ENCODE measurements around the gene KCNMA1.
A peak's percentile ranks its signal among the peaks of the same experiment; 100 is the strongest.

KCNMA1 gene

GRCh38 chr10:77283326-77283725, 354.3 kb downstream of the KCNMA1 start:
- H3K27me3 ChIP-seq (ENCODE audit: control insufficient read depth in 1 of 2, insufficient read depth in 1 of 2, low read length in 2 of 2), result no peaks in the 10 kb centered on the region
- no peak overlapping the region for H3K9ac ChIP-seq (ENCODE audit: low read length)
- H2BK12ac ChIP-seq (ENCODE audit: low read length in 2 of 2), result no peak overlapping the region
- H3K4me3 ChIP-seq (ENCODE audit: insufficient read depth in 1 of 2, low read depth in 1 of 2, low read length in 2 of 2), result no peak overlapping the region
- no peak overlapping the region for H3K27ac ChIP-seq (ENCODE audit: low read length, poor library complexity, severe bottlenecking)
- peak; percentile 17 for DNase-seq
- no peaks in the 10 kb centered on the region for H3K9me3 ChIP-seq (ENCODE audit: control insufficient read depth, low read length)
- no peak overlapping the region for H2BK5ac ChIP-seq (ENCODE audit: low read depth, low read length, poor library complexity, severe bottlenecking)
- H4K8ac ChIP-seq (ENCODE audit: low read length), result peak overlapping the region; percentile 56
- no peak overlapping the region for H3K23ac ChIP-seq (ENCODE audit: low read length in 2 of 2)
- H3K4me2 ChIP-seq (ENCODE audit: low read length, poor library complexity, severe bottlenecking), result no peak overlapping the region
- H4K91ac ChIP-seq (ENCODE audit: low read length), result no peak overlapping the region
- H2AK5ac ChIP-seq (ENCODE audit: low read length, severe bottlenecking), result peak overlapping the region; percentile 54
- no peak overlapping the region for H3K14ac ChIP-seq (ENCODE audit: low read length in 2 of 2)
- H3K4me1 ChIP-seq (ENCODE audit: control insufficient read depth, insufficient read depth, low read depth, low read length), result peaks cover 4% of the 10 kb centered on the region
- H2BK15ac ChIP-seq (ENCODE audit: low read depth, poor library complexity, severe bottlenecking), result no peak overlapping the region
- no peak overlapping the region for H2BK120ac ChIP-seq (ENCODE audit: low read depth, low read length)
- H3K18ac ChIP-seq (ENCODE audit: low read depth in 1 of 2, low read length in 2 of 2), result peak overlapping the region in 1 of 2 experiments; percentile 63
- H3K4ac ChIP-seq (ENCODE audit: low read depth in 1 of 2, low read length in 2 of 2), result no peak overlapping the region
- 41% methylated on average over 2 of the region's 3 CpGs for WGBS
- peaks cover 4% of the 10 kb centered on the region for H3K79me1 ChIP-seq (replicated peaks; ENCODE audit: low read length, poor library complexity, severe bottlenecking)
- H2AFZ ChIP-seq (ENCODE audit: low read depth, low read length), result no peak overlapping the region
- H3K36me3 ChIP-seq (ENCODE audit: control insufficient read depth in 1 of 2, insufficient read depth in 2 of 2, low read depth in 1 of 2, low read length in 2 of 2), result no peaks in the 10 kb centered on the region

- Histone ChIP-seq H3K4me1 (ENCODE audit: control insufficient read depth, insufficient read depth, low read depth, low read length) (peaks cover under 1% of the 10 kb centered on the region), H2BK5ac (ENCODE audit: low read depth, low read length, poor library complexity, severe bottlenecking) (no peak overlapping the region), H2AFZ (ENCODE audit: low read depth, low read length) (no peak overlapping the region), H3K27me3 (ENCODE audit: control insufficient read depth in 1 of 2, insufficient read depth in 1 of 2, low read length in 2 of 2) (no peaks in the 10 kb centered on the region), H2BK12ac (ENCODE audit: low read length in 2 of 2) (peak overlapping the region in 1 of 2 experiments; percentile 35), H2AK5ac (ENCODE audit: low read length, severe bottlenecking) (no peak overlapping the region), H3K4ac (ENCODE audit: low read depth in 1 of 2, low read length in 2 of 2) (no peak overlapping the region), H3K9me3 (ENCODE audit: control insufficient read depth, low read length) (no peaks in the 10 kb centered on the region), H3K14ac (ENCODE audit: low read length in 2 of 2) (no peak overlapping the region), H3K27ac (ENCODE audit: low read length, poor library complexity, severe bottlenecking) (no peak overlapping the region), H3K4me3 (ENCODE audit: insufficient read depth in 1 of 2, low read depth in 1 of 2, low read length in 2 of 2) (no peak overlapping the region), H3K79me1 (replicated peaks; ENCODE audit: low read length, poor library complexity, severe bottlenecking) (peaks cover 8% of the 10 kb centered on the region), H4K91ac (ENCODE audit: low read length) (peak overlapping the region; percentile 54), H4K8ac (ENCODE audit: low read length) (peak overlapping the region; percentile 38), H3K4me2 (ENCODE audit: low read length, poor library complexity, severe bottlenecking) (no peak overlapping the region), H2BK15ac (ENCODE audit: low read depth, poor library complexity, severe bottlenecking) (no peak overlapping the region), H3K18ac (ENCODE audit: low read depth in 1 of 2, low read length in 2 of 2) (no peak overlapping the region), H2BK120ac (ENCODE audit: low read depth, low read length) (no peak overlapping the region), H3K36me3 (ENCODE audit: control insufficient read depth in 1 of 2, insufficient read depth in 2 of 2, low read depth in 1 of 2, low read length in 2 of 2) (no peaks in the 10 kb centered on the region), H3K23ac (ENCODE audit: low read length in 2 of 2) (no peak overlapping the region), H3K9ac (ENCODE audit: low read length) (no peak overlapping the region)
- DNase-seq, result no peak
- whole genome bisulfite sequencing, result 96% methylated on average over 2 of the region's 2 CpGs
Measured at GRCh38 chr10:77282163-77282562, 355.4 kb downstream of the KCNMA1 start.

- WGBS, result 100% methylated on average over 2 of the region's 4 CpGs
- Histone ChIP-seq H3K36me3 (ENCODE audit: control insufficient read depth in 1 of 2, insufficient read depth in 2 of 2, low read depth in 1 of 2, low read length in 2 of 2) (no peaks in the 10 kb centered on the region), H3K27ac (ENCODE audit: low read length, poor library complexity, severe bottlenecking) (no peak overlapping the region), H3K18ac (ENCODE audit: low read depth in 1 of 2, low read length in 2 of 2) (no peak overlapping the region), H2AK5ac (ENCODE audit: low read length, severe bottlenecking) (no peak overlapping the region), H3K14ac (ENCODE audit: low read length in 2 of 2) (no peak overlapping the region), H3K9ac (ENCODE audit: low read length) (no peak overlapping the region), H3K9me3 (ENCODE audit: control insufficient read depth, low read length) (no peaks in the 10 kb centered on the region), H2BK120ac (ENCODE audit: low read depth, low read length) (no peak overlapping the region), H2BK15ac (ENCODE audit: low read depth, poor library complexity, severe bottlenecking) (no peak overlapping the region), H2BK5ac (ENCODE audit: low read depth, low read length, poor library complexity, severe bottlenecking) (no peak overlapping the region), H3K4me2 (ENCODE audit: low read length, poor library complexity, severe bottlenecking) (no peak overlapping the region), H4K91ac (ENCODE audit: low read length) (no peak overlapping the region), H3K79me1 (replicated peaks; ENCODE audit: low read length, poor library complexity, severe bottlenecking) (peaks cover 8% of the 10 kb centered on the region), H2AFZ (ENCODE audit: low read depth, low read length) (no peak overlapping the region), H3K23ac (ENCODE audit: low read length in 2 of 2) (no peak overlapping the region), H2BK12ac (ENCODE audit: low read length in 2 of 2) (no peak overlapping the region), H3K4me1 (ENCODE audit: control insufficient read depth, insufficient read depth, low read depth, low read length) (peaks cover 1% of the 10 kb centered on the region), H3K4ac (ENCODE audit: low read depth in 1 of 2, low read length in 2 of 2) (no peak overlapping the region), H3K4me3 (ENCODE audit: insufficient read depth in 1 of 2, low read depth in 1 of 2, low read length in 2 of 2) (no peak overlapping the region), H3K27me3 (ENCODE audit: control insufficient read depth in 1 of 2, insufficient read depth in 1 of 2, low read length in 2 of 2) (no peaks in the 10 kb centered on the region), H4K8ac (ENCODE audit: low read length) (no peak overlapping the region)
- no peak for DNase-seq
Measured at GRCh38 chr10:77281719-77282118, 355.9 kb downstream of the KCNMA1 start.

GRCh38 chr10:77279207-77279606, 358.4 kb downstream of the KCNMA1 start:
- Histone ChIP-seq H3K4me3 (ENCODE audit: insufficient read depth in 1 of 2, low read depth in 1 of 2, low read length in 2 of 2) (no peak overlapping the region), H2BK15ac (ENCODE audit: low read depth, poor library complexity, severe bottlenecking) (no peak overlapping the region), H3K9ac (ENCODE audit: low read length) (no peak overlapping the region), H3K27ac (ENCODE audit: low read length, poor library complexity, severe bottlenecking) (no peak overlapping the region), H3K79me1 (replicated peaks; ENCODE audit: low read length, poor library complexity, severe bottlenecking) (peaks cover 10% of the 10 kb centered on the region), H3K14ac (ENCODE audit: low read length in 2 of 2) (no peak overlapping the region), H3K9me3 (ENCODE audit: control insufficient read depth, low read length) (no peaks in the 10 kb centered on the region), H2BK120ac (ENCODE audit: low read depth, low read length) (no peak overlapping the region), H4K8ac (ENCODE audit: low read length) (no peak overlapping the region), H3K4ac (ENCODE audit: low read depth in 1 of 2, low read length in 2 of 2) (no peak overlapping the region), H3K23ac (ENCODE audit: low read length in 2 of 2) (no peak overlapping the region), H2AFZ (ENCODE audit: low read depth, low read length) (no peak overlapping the region), H3K27me3 (ENCODE audit: control insufficient read depth in 1 of 2, insufficient read depth in 1 of 2, low read length in 2 of 2) (no peaks in the 10 kb centered on the region), H3K4me2 (ENCODE audit: low read length, poor library complexity, severe bottlenecking) (no peak overlapping the region), H3K4me1 (ENCODE audit: control insufficient read depth, insufficient read depth, low read depth, low read length) (peaks cover 7% of the 10 kb centered on the region), H3K36me3 (ENCODE audit: control insufficient read depth in 1 of 2, insufficient read depth in 2 of 2, low read depth in 1 of 2, low read length in 2 of 2) (no peaks in the 10 kb centered on the region), H2BK5ac (ENCODE audit: low read depth, low read length, poor library complexity, severe bottlenecking) (no peak overlapping the region), H2BK12ac (ENCODE audit: low read length in 2 of 2) (no peak overlapping the region), H4K91ac (ENCODE audit: low read length) (no peak overlapping the region), H3K18ac (ENCODE audit: low read depth in 1 of 2, low read length in 2 of 2) (no peak overlapping the region), H2AK5ac (ENCODE audit: low read length, severe bottlenecking) (no peak overlapping the region)
- WGBS, result 100% methylated on average over 2 of the region's 4 CpGs
- DNase-seq, result no peak

All from mesenchymal stem cell (in vitro differentiated cells and primary cell).